IPS-20b (cell line): ENCODE results near the gene DKKL1.

Experiments used
- H3K27ac ChIP-seq: one replicate; pipeline ENCODE4 v1.5.1; 2013; ENCODE audit warnings: low read length
- H3K27me3 ChIP-seq: 2 replicates; pipeline ENCODE4 v1.6.1; 2013; ENCODE audit warnings: mild to moderate bottlenecking, low read length, inconsistent platforms; ENCODE audit not compliant: insufficient read depth
- H3K36me3 ChIP-seq: 2 replicates; pipeline ENCODE4 v1.6.1; 2013; ENCODE audit warnings: low read depth, mild to moderate bottlenecking, inconsistent platforms, low read length, moderate library complexity; ENCODE audit not compliant: insufficient read depth
- H3K4me1 ChIP-seq: 2 replicates; pipeline ENCODE4 v1.6.1; 2013; ENCODE audit warnings: mild to moderate bottlenecking, control low read depth, inconsistent platforms, low read length, moderate library complexity; ENCODE audit not compliant: insufficient read depth
- H3K4me3 ChIP-seq: 2 replicates; pipeline ENCODE4 v1.5.1; 2013; ENCODE audit warnings: mild to moderate bottlenecking, low read length, inconsistent platforms
- H3K9ac ChIP-seq: 2 replicates; pipeline ENCODE4 v1.6.1; 2013; ENCODE audit warnings: low read depth, mild to moderate bottlenecking, inconsistent platforms, low read length, moderate library complexity
- H3K9me3 ChIP-seq: 2 replicates; pipeline ENCODE4 v1.6.1; 2013; ENCODE audit warnings: mild to moderate bottlenecking, low read depth, low read length, inconsistent platforms; ENCODE audit not compliant: insufficient read depth

The DKKL1 gene

GRCh38 chr19:49339301-49340068 lies 24.2 kb upstream of the DKKL1 start:
- Histone ChIP-seq H3K9me3 (no peaks in the 10 kb centered on the region), H3K27ac (peak overlapping the region; percentile 78), H3K9ac (peak overlapping the region; percentile 70; the same call in 1 of the 2 replicates), H3K4me3 (peak overlapping the region; percentile 67), H3K4me1 (peaks cover 4% of the 10 kb centered on the region; the same call in 1 of the 2 replicates), H3K36me3 (peaks cover 40% of the 10 kb centered on the region), H3K27me3 (peaks cover 29% of the 10 kb centered on the region)

GRCh38 chr19:49340069-49340864 lies 23.4 kb upstream of the DKKL1 start:
- peaks cover 4% of the 10 kb centered on the region; the same call in 1 of the 2 replicates for H3K4me1 ChIP-seq
- H3K9ac ChIP-seq = no peak overlapping the region; the same call in 1 of the 2 replicates
- no peak overlapping the region for H3K27ac ChIP-seq
- H3K4me3 ChIP-seq = peak overlapping the region; percentile 20; the same call in 1 of the 2 replicates
- peaks cover 48% of the 10 kb centered on the region for H3K36me3 ChIP-seq
- H3K27me3 ChIP-seq = peaks cover 25% of the 10 kb centered on the region
- H3K9me3 ChIP-seq = no peaks in the 10 kb centered on the region

GRCh38 chr19:49340865-49341718 lies 22.6 kb upstream of the DKKL1 start:
- Histone ChIP-seq H3K9ac (no peak overlapping the region), H3K27ac (no peak overlapping the region), H3K4me1 (peaks cover 4% of the 10 kb centered on the region; the same call in 1 of the 2 replicates), H3K27me3 (peaks cover 23% of the 10 kb centered on the region), H3K9me3 (no peaks in the 10 kb centered on the region), H3K4me3 (no peak overlapping the region), H3K36me3 (peaks cover 54% of the 10 kb centered on the region)

- Histone ChIP-seq H3K9me3 (no peaks in the 10 kb centered on the region), H3K27ac (no peak overlapping the region), H3K4me1 (peaks cover 4% of the 10 kb centered on the region; the same call in 1 of the 2 replicates), H3K36me3 (peaks cover 66% of the 10 kb centered on the region), H3K9ac (no peak overlapping the region), H3K27me3 (peaks cover 13% of the 10 kb centered on the region), H3K4me3 (no peak overlapping the region)
These were observed 21.4 kb upstream of the DKKL1 start for GRCh38 chr19:49342291-49342721.

GRCh38 chr19:49343123-49343522 lies 20.6 kb upstream of the DKKL1 start:
- H3K27ac ChIP-seq = no peak overlapping the region

GRCh38 chr19:49344505-49345423 lies 18.9 kb upstream of the DKKL1 start:
- Histone ChIP-seq H3K36me3 (peaks cover 90% of the 10 kb centered on the region), H3K27me3 (no peaks in the 10 kb centered on the region), H3K27ac (no peak overlapping the region), H3K4me3 (no peak overlapping the region), H3K4me1 (no peaks in the 10 kb centered on the region), H3K9me3 (no peaks in the 10 kb centered on the region), H3K9ac (no peak overlapping the region)

More at GRCh38 chr19:49343123-49343522, 20.6 kb upstream of the DKKL1 start:
- no peaks in the 10 kb centered on the region; the same call in 1 of the 2 replicates for H3K4me1 ChIP-seq
- no peak overlapping the region for H3K9ac ChIP-seq
- H3K36me3 ChIP-seq = peaks cover 74% of the 10 kb centered on the region
- peaks cover 5% of the 10 kb centered on the region for H3K27me3 ChIP-seq
- no peak overlapping the region for H3K4me3 ChIP-seq
- H3K9me3 ChIP-seq = no peaks in the 10 kb centered on the region

GRCh38 chr19:49347191-49347590 lies 16.5 kb upstream of the DKKL1 start:
- peaks cover 97% of the 10 kb centered on the region for H3K36me3 ChIP-seq
- no peak overlapping the region for H3K27ac ChIP-seq
- no peak overlapping the region for H3K9ac ChIP-seq
- no peaks in the 10 kb centered on the region for H3K27me3 ChIP-seq
- no peaks in the 10 kb centered on the region for H3K4me1 ChIP-seq
- no peaks in the 10 kb centered on the region for H3K9me3 ChIP-seq
- no peak overlapping the region for H3K4me3 ChIP-seq

GRCh38 chr19:49347835-49348234 lies 15.8 kb upstream of the DKKL1 start:
- H3K36me3 ChIP-seq = peaks cover 97% of the 10 kb centered on the region
- no peak overlapping the region for H3K27ac ChIP-seq
- H3K4me1 ChIP-seq = no peaks in the 10 kb centered on the region
- no peaks in the 10 kb centered on the region for H3K9me3 ChIP-seq
- H3K9ac ChIP-seq = no peak overlapping the region
- H3K4me3 ChIP-seq = no peak overlapping the region
- H3K27me3 ChIP-seq = no peaks in the 10 kb centered on the region

GRCh38 chr19:49348305-49349189 lies 15.1 kb upstream of the DKKL1 start:
- Histone ChIP-seq H3K4me3 (no peak overlapping the region), H3K4me1 (no peaks in the 10 kb centered on the region), H3K27me3 (no peaks in the 10 kb centered on the region), H3K9me3 (no peaks in the 10 kb centered on the region), H3K27ac (no peak overlapping the region), H3K9ac (no peak overlapping the region), H3K36me3 (peaks cover 97% of the 10 kb centered on the region)

GRCh38 chr19:49349567-49349966 lies 14.1 kb upstream of the DKKL1 start:
- no peaks in the 10 kb centered on the region for H3K4me1 ChIP-seq
- no peak overlapping the region for H3K4me3 ChIP-seq
- no peak overlapping the region for H3K9ac ChIP-seq
- H3K27me3 ChIP-seq = no peaks in the 10 kb centered on the region
- H3K36me3 ChIP-seq = peaks cover 95% of the 10 kb centered on the region
- no peak overlapping the region for H3K27ac ChIP-seq
- no peaks in the 10 kb centered on the region for H3K9me3 ChIP-seq
